MM.1S (cell line): ENCODE results near the gene TMEM9.

ENCODE experiments used
- EZH2 ChIP-seq: fragments of 300-600 bp; sonication (generic); optimal IDR thresholded peaks from 2 replicates; pipeline ENCODE3; 2017; ENCODE audit warnings: low read depth, mild to moderate bottlenecking, antibody characterized with exemption, low read length, mixed read lengths
- EZH2phosphoT487 ChIP-seq: fragments of 300-600 bp; sonication (generic); IDR thresholded peaks from 2 replicates; pipeline ENCODE4 v1.6.1; 2018; ENCODE audit warnings: antibody characterized with exemption, low read length
- TF ChIP-seq, protein P1 (sequence below): fragments of 300-600 bp; sonication (generic); IDR thresholded peaks from 2 replicates; pipeline ENCODE4 v1.5.1; 2016; ENCODE audit warnings: antibody characterized with exemption, low read length, mixed read lengths

DNA sequence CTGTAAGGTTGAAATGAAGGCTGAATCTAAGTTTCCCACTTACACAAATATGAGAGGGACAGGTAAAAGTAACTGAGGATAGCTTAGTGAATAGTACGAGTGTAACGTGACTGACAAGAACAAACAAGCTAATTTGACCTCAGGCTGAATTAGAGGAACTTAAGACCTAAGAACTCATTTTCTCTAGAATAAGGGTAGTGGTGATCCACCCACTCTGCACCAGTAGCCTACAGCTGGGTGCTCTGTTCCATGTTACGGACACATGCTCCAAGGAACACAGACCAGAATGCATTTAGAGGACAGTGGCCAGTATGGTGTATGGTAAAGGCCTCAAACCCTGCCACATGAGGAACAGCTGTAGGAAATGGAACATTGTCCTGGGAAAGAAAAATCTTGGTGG, 14.9 kb upstream of the TMEM9 start:
- TF ChIP-seq, protein P1, sequence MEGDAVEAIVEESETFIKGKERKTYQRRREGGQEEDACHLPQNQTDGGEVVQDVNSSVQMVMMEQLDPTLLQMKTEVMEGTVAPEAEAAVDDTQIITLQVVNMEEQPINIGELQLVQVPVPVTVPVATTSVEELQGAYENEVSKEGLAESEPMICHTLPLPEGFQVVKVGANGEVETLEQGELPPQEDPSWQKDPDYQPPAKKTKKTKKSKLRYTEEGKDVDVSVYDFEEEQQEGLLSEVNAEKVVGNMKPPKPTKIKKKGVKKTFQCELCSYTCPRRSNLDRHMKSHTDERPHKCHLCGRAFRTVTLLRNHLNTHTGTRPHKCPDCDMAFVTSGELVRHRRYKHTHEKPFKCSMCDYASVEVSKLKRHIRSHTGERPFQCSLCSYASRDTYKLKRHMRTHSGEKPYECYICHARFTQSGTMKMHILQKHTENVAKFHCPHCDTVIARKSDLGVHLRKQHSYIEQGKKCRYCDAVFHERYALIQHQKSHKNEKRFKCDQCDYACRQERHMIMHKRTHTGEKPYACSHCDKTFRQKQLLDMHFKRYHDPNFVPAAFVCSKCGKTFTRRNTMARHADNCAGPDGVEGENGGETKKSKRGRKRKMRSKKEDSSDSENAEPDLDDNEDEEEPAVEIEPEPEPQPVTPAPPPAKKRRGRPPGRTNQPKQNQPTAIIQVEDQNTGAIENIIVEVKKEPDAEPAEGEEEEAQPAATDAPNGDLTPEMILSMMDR: no peak
- TF ChIP-seq EZH2phosphoT487: no peak
- TF ChIP-seq EZH2: no peak
